ENCODE results near the gene CIAO2B. TPM values are rescaled to one million over a fixed set of nuclear protein-coding genes. Genes with fewer than 3 reads are reported as not detected.

CIAO2B gene
- total and polyA plus RNA-seq, 2 donors (not counting 3 experiments of a cell fraction or from before 2014, with no cell fraction given), result 78.7 to 314 TPM

DNA sequence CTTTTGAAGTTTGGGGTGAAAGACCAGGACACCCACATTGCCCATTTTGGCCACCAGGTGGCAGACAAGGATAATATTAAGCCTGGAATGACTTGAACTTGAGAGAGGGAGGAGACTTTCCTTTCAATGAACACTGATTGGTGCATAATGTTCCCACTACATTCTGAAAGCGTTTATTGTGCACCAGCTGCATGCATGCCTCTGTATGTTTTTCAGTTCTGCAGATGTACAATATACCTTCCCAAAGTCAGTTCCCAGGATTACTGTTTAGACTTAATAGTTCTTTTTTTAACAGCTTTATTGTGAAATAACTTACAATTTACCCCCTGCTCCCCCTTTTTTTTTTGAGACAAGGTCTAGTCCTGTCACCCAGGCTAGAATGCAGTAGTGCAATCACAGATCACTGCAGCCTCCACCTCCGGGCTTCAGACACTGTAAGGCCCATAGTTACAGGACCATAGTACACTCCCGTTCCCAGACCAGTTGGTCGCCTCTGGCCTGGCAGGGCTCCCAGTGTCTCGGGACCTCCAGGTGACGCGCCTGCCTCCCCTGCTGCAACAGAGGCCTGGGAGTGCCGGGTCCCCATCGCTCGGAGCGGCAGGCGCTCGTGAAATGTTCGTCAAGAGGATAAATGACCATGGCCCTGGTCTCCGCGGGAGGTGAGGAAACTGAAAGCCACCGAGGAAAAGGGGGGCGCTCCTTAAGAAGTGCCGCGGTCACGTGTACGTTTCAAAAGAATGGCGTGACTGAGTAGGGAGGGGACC is 13.3 kb upstream of the CIAO2B start:
- dilution Hi-C loops (cut with MboI; ENCODE audit: extremely low pct_ligation_motif_present, low sequenced_read_pairs), result no loop called here
- H3K4me2 ChIP-seq (ENCODE audit: insufficient read depth, low read length), result peak overlapping the region; percentile 73
- no peaks in the 10 kb centered on the region for H3K9me3 ChIP-seq (replicated peaks; ENCODE audit: control insufficient read depth, insufficient read depth, low read length)
- no peak overlapping the region for H3K9ac ChIP-seq (replicated peaks; ENCODE audit: extremely low read depth, insufficient read depth, low read length)
- no TSS peak for BruUV-seq (replicated peaks)
- H3K79me2 ChIP-seq (ENCODE audit: control insufficient read depth, insufficient read depth, low read length), result no peaks in the 10 kb centered on the region
- no peak for TF ChIP-seq FOS (IDR thresholded peaks at IDR 0.05; ENCODE audit: borderline replicate concordance, insufficient read depth, low read length)
- TF ChIP-seq, protein P1, sequence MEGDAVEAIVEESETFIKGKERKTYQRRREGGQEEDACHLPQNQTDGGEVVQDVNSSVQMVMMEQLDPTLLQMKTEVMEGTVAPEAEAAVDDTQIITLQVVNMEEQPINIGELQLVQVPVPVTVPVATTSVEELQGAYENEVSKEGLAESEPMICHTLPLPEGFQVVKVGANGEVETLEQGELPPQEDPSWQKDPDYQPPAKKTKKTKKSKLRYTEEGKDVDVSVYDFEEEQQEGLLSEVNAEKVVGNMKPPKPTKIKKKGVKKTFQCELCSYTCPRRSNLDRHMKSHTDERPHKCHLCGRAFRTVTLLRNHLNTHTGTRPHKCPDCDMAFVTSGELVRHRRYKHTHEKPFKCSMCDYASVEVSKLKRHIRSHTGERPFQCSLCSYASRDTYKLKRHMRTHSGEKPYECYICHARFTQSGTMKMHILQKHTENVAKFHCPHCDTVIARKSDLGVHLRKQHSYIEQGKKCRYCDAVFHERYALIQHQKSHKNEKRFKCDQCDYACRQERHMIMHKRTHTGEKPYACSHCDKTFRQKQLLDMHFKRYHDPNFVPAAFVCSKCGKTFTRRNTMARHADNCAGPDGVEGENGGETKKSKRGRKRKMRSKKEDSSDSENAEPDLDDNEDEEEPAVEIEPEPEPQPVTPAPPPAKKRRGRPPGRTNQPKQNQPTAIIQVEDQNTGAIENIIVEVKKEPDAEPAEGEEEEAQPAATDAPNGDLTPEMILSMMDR (IDR thresholded peaks at IDR 0.05; ENCODE audit: extremely low read depth in 1 of 2, insufficient read depth in 1 of 2, low read depth in 1 of 2, low read length in 2 of 2), result peak; percentile 80 to 95
- peak overlapping the region; percentile 72 for H2AFZ ChIP-seq (ENCODE audit: low read depth, low read length)
- no peaks in the 10 kb centered on the region for H3K9me1 ChIP-seq (replicated peaks; ENCODE audit: control insufficient read depth, extremely low read depth, insufficient read depth, low read length)
- H3K27ac ChIP-seq (ENCODE audit: insufficient read depth, low read depth, low read length), result no peak overlapping the region
- no peaks in the 10 kb centered on the region for H4K20me1 ChIP-seq (replicated peaks; ENCODE audit: control insufficient read depth, extremely low read depth, insufficient read depth, low read length)
- CTCF ChIA-PET, result interaction anchor here (0.9 to 3.4 kb wide), 8 partner anchors 11 to 238 kb away, joined by 3 to 18 read pairs (median 4); partner anchors contain the start of gene CES3
- H3K27me3 ChIP-seq (ENCODE audit: control insufficient read depth in 2 of 2, insufficient read depth in 2 of 2, low read length in 2 of 2), result peaks cover 4 to 10% of the 10 kb centered on the region in 2 experiments
- peak; percentile 90 for DNase-seq (ENCODE audit: low read depth, low spot score)
- peaks cover 0 to 9% of the 10 kb centered on the region in 2 experiments for H3K36me3 ChIP-seq (ENCODE audit: control insufficient read depth in 2 of 2, extremely low read depth in 1 of 2, insufficient read depth in 2 of 2, low read length in 2 of 2)
- intact Hi-C loops (cut with micrococcal nuclease), result loop anchor here (1.0 kb wide), 2 partner anchors 52 to 518 kb away; no protein-coding TSS in a partner anchor
- peaks cover 12% of the 10 kb centered on the region for H3K4me1 ChIP-seq (ENCODE audit: control insufficient read depth, extremely low read depth, insufficient read depth, low read length)
- POLR2A ChIA-PET, result no interaction called here
- peak overlapping the region; percentile 18 to 45 (median 33) for H3K4me3 ChIP-seq (replicated peaks in 1 of 3; ENCODE audit: insufficient read depth in 1 of 3, low read depth in 1 of 3, low read length in 3 of 3)
- peak; percentile 97 for FAIRE-seq

DNA sequence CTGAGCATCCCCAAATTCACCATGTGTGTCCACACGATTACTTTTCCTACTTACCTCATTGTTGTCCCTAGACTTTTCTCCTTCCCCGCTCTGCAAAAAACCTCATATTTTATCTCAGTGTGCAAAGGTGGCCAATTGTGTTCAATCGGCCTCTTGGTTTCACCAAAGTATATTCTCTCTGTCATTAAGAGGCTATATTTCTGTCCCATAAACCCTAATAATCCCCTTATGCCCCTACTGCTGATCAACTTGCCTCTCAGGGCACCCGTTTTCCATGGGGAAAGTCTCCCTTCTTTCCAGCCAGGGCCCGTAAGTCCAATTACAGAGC is 12.7 kb upstream of the CIAO2B start:
- Histone ChIP-seq H3K36me3 (ENCODE audit: control insufficient read depth in 2 of 2, extremely low read depth in 1 of 2, insufficient read depth in 2 of 2, low read length in 2 of 2) (peaks cover 0 to 15% of the 10 kb centered on the region in 2 experiments), H3K9me3 (replicated peaks; ENCODE audit: control insufficient read depth, insufficient read depth, low read length) (no peaks in the 10 kb centered on the region), H4K20me1 (replicated peaks; ENCODE audit: control insufficient read depth, extremely low read depth, insufficient read depth, low read length) (no peaks in the 10 kb centered on the region), H3K4me3 (replicated peaks in 1 of 3; ENCODE audit: insufficient read depth in 1 of 3, low read depth in 1 of 3, low read length in 3 of 3) (no peak overlapping the region), H3K27ac (ENCODE audit: insufficient read depth, low read depth, low read length) (no peak overlapping the region), H3K9me1 (replicated peaks; ENCODE audit: control insufficient read depth, extremely low read depth, insufficient read depth, low read length) (no peaks in the 10 kb centered on the region), H3K79me2 (ENCODE audit: control insufficient read depth, insufficient read depth, low read length) (no peaks in the 10 kb centered on the region), H3K9ac (replicated peaks; ENCODE audit: extremely low read depth, insufficient read depth, low read length) (no peak overlapping the region), H3K4me1 (ENCODE audit: control insufficient read depth, extremely low read depth, insufficient read depth, low read length) (peaks cover 12% of the 10 kb centered on the region), H2AFZ (ENCODE audit: low read depth, low read length) (no peak overlapping the region), H3K27me3 (ENCODE audit: control insufficient read depth in 2 of 2, insufficient read depth in 2 of 2, low read length in 2 of 2) (peaks cover 4 to 10% of the 10 kb centered on the region in 2 experiments), H3K4me2 (ENCODE audit: insufficient read depth, low read length) (no peak overlapping the region)
- DNase-seq (ENCODE audit: low read depth, low spot score) (no peak), FAIRE-seq (no peak)
- POLR2A ChIA-PET, result no interaction called here
- BruUV-seq (replicated peaks), result no TSS peak
- dilution Hi-C loops (cut with MboI; ENCODE audit: extremely low pct_ligation_motif_present, low sequenced_read_pairs) (no loop called here), intact Hi-C loops (cut with micrococcal nuclease) (loop anchor here (1.0 kb wide), 2 partner anchors 52 to 518 kb away; no protein-coding TSS in a partner anchor)
- TF ChIP-seq MYC (IDR thresholded peaks at IDR 0.05; ENCODE audit: low read depth, low read length) (no peak), FOS (IDR thresholded peaks at IDR 0.05; ENCODE audit: borderline replicate concordance, insufficient read depth, low read length) (no peak), JUN (IDR thresholded peaks at IDR 0.05; ENCODE audit: borderline replicate concordance, insufficient read depth, insufficient read length, low read depth) (no peak), GATA2 (IDR thresholded peaks at IDR 0.05; ENCODE audit: insufficient read depth, insufficient read length, low read depth, low read length) (no peak)
- TF ChIP-seq, protein P1 (IDR thresholded peaks at IDR 0.05; ENCODE audit: extremely low read depth in 1 of 2, insufficient read depth in 1 of 2, low read depth in 1 of 2, low read length in 2 of 2), result no peak
- TF ChIP-seq, protein P2, sequence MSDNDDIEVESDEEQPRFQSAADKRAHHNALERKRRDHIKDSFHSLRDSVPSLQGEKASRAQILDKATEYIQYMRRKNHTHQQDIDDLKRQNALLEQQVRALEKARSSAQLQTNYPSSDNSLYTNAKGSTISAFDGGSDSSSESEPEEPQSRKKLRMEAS (IDR thresholded peaks at IDR 0.05; ENCODE audit: insufficient read depth, insufficient read length), result no peak
- CTCF ChIA-PET, result interaction anchor here (0.9 to 3.4 kb wide), 8 partner anchors 10 to 239 kb away, joined by 3 to 18 read pairs (median 4); partner anchors contain the start of gene CES3
